Measurements from ENCODE around the gene AKR1A1. TPM values are rescaled to one million over a fixed set of nuclear protein-coding genes. Genes with fewer than 3 reads are reported as not detected.
"Not testable (repeated sequence)": the region's sequence is repeated elsewhere in the genome, so short reads cannot be mapped to it uniquely, and the experiment has no call there.

The AKR1A1 gene
- total RNA-seq, 2 donors from 2014 or later, result 35.3 to 130 TPM

DNA sequence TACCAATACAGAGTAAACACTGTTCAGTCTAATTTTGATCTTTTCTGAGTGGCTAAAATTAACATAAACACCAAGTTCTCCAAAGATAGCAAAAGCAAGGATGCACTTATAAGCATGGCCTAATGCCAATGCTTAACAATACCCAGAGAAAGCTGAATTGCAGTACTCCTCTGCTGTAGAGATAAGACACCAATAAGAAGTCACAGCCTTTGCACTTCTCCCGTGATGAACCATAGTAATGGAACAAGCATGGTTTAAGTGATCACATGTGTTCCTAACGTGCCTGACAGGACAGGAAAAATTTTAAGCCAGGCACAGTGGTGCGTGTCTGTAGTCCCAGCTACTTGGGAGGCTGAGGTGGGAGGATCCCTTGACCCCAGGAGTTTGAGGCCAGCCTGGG lies 34.6 kb upstream of the AKR1A1 start:
- H3K9me3 ChIP-seq, result no peaks in the 10 kb centered on the region
- H3K4me1 ChIP-seq (ENCODE audit: control insufficient read depth in 1 of 2, low read depth in 2 of 2), result peaks cover 10 to 17% of the 10 kb centered on the region in 2 donors
- no peak overlapping the region for H3K27ac ChIP-seq
- H3K36me3 ChIP-seq, result peaks cover 48% of the 10 kb centered on the region
- H3K27me3 ChIP-seq (replicated peaks; ENCODE audit: insufficient read depth), result no peaks in the 10 kb centered on the region
- ATAC-seq (ENCODE audit: insufficient number of reproducible peaks, low FRiP score, low read depth), result no peak
- H3K4me3 ChIP-seq, result no peak overlapping the region
- TF ChIP-seq, protein P1, sequence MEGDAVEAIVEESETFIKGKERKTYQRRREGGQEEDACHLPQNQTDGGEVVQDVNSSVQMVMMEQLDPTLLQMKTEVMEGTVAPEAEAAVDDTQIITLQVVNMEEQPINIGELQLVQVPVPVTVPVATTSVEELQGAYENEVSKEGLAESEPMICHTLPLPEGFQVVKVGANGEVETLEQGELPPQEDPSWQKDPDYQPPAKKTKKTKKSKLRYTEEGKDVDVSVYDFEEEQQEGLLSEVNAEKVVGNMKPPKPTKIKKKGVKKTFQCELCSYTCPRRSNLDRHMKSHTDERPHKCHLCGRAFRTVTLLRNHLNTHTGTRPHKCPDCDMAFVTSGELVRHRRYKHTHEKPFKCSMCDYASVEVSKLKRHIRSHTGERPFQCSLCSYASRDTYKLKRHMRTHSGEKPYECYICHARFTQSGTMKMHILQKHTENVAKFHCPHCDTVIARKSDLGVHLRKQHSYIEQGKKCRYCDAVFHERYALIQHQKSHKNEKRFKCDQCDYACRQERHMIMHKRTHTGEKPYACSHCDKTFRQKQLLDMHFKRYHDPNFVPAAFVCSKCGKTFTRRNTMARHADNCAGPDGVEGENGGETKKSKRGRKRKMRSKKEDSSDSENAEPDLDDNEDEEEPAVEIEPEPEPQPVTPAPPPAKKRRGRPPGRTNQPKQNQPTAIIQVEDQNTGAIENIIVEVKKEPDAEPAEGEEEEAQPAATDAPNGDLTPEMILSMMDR (IDR thresholded peaks at IDR 0.05), result no peak
- DNase-seq (ENCODE audit: low spot score), result no peak

DNA sequence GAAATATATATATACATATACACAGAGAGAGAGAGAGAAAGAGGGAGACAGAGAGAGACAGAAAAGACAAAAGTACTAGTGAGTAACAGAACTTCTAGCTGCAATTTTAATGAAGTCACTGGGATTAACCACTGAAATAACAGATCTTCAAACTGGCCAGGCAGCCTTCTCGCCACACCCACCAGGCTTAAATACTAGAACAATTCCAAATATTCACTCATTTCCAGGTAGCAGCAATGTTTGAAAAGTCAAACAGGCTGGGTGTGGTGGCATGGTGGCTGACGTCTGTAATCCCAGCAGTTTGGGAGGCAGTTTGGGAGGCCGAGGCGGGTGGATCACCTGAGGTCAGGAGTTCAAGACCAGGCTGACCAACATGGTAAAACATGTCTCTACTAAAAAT lies 34.2 kb upstream of the AKR1A1 start:
- Histone ChIP-seq H3K36me3 (peaks cover 45% of the 10 kb centered on the region), H3K27ac (no peak overlapping the region), H3K27me3 (replicated peaks; ENCODE audit: insufficient read depth) (no peaks in the 10 kb centered on the region), H3K9me3 (no peaks in the 10 kb centered on the region), H3K4me3 (no peak overlapping the region), H3K4me1 (ENCODE audit: control insufficient read depth in 1 of 2, low read depth in 2 of 2) (peaks cover 10 to 17% of the 10 kb centered on the region in 2 donors)
- TF ChIP-seq, protein P1 (IDR thresholded peaks at IDR 0.05), result no peak
- DNase-seq (ENCODE audit: low spot score) (no peak), ATAC-seq (ENCODE audit: insufficient number of reproducible peaks, low FRiP score, low read depth) (no peak)

DNA sequence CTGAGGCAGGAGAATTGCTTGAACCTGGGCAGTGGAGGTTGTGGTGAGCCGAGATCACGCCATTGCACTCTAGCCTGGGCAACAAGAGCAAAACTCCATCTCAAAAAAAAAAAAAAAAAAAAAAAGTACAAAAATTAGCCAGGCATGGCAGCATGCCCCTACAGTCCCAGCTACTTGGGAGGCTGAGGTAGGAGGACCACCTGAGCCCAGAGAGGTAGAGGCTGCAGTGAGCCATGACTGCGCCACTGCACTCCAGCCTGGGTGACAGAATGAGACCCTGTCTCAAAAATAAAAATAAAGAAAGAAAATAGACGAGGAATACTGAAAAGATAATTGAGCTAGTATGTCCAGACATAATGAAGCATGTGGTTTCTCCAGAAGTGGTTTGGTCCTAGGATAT lies 32.3 kb upstream of the AKR1A1 start:
- DNase-seq (ENCODE audit: low spot score); H3K27ac ChIP-seq; ATAC-seq (ENCODE audit: insufficient number of reproducible peaks, low FRiP score, low read depth); H3K4me3 ChIP-seq; H3K27me3 ChIP-seq (replicated peaks; ENCODE audit: insufficient read depth); H3K9me3 ChIP-seq: not testable (repeated sequence)
- H3K36me3 ChIP-seq, result peaks cover 34% of the 10 kb centered on the region
- peaks cover 10 to 21% of the 10 kb centered on the region in 2 donors for H3K4me1 ChIP-seq (ENCODE audit: control insufficient read depth in 1 of 2, low read depth in 2 of 2)

DNA sequence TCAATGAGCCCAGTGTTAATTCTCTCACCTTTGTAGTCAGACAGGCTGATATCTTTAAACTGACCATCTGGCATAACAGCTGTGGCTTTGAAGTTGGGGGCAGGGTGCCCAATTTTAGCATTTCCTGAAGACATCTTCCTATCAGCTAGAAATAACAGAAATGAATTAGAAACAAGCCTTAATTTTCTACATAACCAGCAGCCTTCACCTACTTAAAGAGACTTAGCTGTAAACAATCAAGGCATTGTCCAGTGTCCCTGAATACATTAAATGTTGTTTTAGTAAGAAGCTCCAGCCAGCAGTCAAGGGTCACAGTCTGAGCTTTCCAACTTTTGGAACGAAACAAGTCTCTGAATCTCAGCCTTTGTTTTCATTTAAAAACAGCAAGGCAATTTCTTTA lies 31.7 kb upstream of the AKR1A1 start:
- DNase-seq (ENCODE audit: low spot score) (no peak), ATAC-seq (ENCODE audit: insufficient number of reproducible peaks, low FRiP score, low read depth) (no peak)
- Histone ChIP-seq H3K9me3 (no peaks in the 10 kb centered on the region), H3K4me1 (ENCODE audit: control insufficient read depth in 1 of 2, low read depth in 2 of 2) (peaks cover 10 to 21% of the 10 kb centered on the region in 2 donors), H3K27me3 (replicated peaks; ENCODE audit: insufficient read depth) (no peaks in the 10 kb centered on the region), H3K4me3 (peak overlapping the region; percentile 10), H3K27ac (no peak overlapping the region), H3K36me3 (peaks cover 28% of the 10 kb centered on the region)
- TF ChIP-seq, protein P1 (IDR thresholded peaks at IDR 0.05), result no peak

DNA sequence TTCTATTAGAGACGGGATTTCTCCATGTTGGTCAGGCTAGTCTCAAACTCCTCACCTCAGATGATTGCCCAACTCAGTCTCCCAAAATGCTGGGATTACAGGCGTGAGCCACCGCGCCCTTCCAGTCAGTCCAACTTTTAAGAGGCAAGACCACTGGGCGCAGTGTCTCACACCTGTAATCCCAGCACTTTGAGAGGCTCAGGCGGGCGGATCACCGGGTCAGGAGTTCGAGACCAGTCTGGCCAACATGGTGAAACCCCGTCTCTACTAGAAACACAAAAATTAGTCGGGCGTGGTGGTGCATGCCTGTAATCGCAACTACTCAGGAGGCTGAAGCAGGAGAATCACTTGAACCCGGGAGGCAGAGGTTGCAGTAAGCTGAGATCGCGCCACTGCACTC lies 30.9 kb upstream of the AKR1A1 start:
- ATAC-seq (ENCODE audit: insufficient number of reproducible peaks, low FRiP score, low read depth); DNase-seq (ENCODE audit: low spot score); H3K9me3 ChIP-seq; H3K27me3 ChIP-seq (replicated peaks; ENCODE audit: insufficient read depth); H3K27ac ChIP-seq: not testable (repeated sequence)
- Histone ChIP-seq H3K36me3 (peaks cover 20% of the 10 kb centered on the region), H3K4me1 (ENCODE audit: control insufficient read depth in 1 of 2, low read depth in 2 of 2) (peaks cover 10 to 21% of the 10 kb centered on the region in 2 donors), H3K4me3 (peak overlapping the region; percentile 10)

DNA sequence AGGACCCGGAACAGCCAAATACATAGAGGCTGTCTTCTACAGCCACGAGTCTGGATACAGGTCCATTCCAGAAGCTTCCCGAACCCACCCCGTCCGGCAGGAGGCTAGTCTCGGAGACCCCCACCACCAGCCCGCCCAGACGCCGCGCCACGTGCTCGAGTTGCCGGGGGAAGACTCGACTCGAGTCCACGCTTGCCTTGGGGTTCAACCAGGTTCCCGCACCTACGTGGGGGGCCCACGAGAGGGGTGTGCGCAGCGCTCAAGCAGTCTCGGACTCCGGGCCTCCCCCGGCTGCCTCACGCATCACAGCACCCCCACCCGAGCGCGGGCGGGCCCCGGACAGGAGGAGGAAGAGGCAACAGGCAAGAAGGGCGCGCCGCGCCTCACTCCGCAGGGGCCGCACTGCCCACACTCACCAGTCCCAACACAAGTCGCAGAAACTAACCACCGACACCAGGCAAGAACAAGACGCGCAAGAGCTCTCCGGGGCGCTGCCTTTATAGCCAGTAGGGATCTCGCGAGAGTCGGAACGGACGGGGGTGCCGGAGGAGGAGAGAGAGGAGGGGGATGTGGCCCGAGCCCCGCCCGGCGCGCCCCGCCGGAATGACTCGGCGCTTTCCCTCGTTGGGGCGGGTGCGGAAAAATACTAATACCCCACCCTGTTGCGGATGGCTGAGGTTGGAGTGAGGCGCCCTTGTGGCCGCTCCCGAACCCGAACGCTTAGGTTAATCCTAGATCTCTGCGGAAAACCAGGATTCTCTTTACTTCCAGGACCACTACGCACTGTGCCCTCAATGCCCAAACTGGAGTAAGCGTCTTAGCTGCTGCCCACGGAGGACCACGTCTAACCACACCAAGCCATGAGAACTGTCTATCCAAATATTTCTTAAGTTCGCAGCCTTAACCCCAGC lies 29.0 kb upstream of the AKR1A1 start, which contains the start of gene PRDX1:
Gene PRDX1 (minus strand): TSS at position 472 of the 911 bp plus-strand sequence. CDS start 2,841 bp downstream, outside the sequence.
- TF ChIP-seq, protein P1 (IDR thresholded peaks at IDR 0.05), result no peak
- H3K4me3 ChIP-seq, result peak within 1 kb of the TSS; percentile 95
- H3K36me3 ChIP-seq, result peaks cover 4% of the 10 kb centered on the region
- H3K9me3 ChIP-seq, result no peaks in the 10 kb centered on the region
- peak; percentile 87 for DNase-seq (ENCODE audit: low spot score)
- H3K27me3 ChIP-seq (replicated peaks; ENCODE audit: insufficient read depth), result no peaks in the 10 kb centered on the region
- peak within 1 kb of the TSS; percentile 90 to 98 for H3K27ac ChIP-seq
- ATAC-seq (ENCODE audit: insufficient number of reproducible peaks, low FRiP score, low read depth), result peak; percentile 90
- peaks cover 10 to 21% of the 10 kb centered on the region in 2 donors for H3K4me1 ChIP-seq (ENCODE audit: control insufficient read depth in 1 of 2, low read depth in 2 of 2)

Measured in thoracic aorta (tissue), 2 donors.